GM19467 (cell line): Measurements from ENCODE around the gene CCSER1.

Experiments
- ATAC-seq: cut with Tn5 transposase; IDR thresholded peaks from one replicate; pipeline ENCODE4 v1.9.1; 2021; ENCODE audit warnings: mild to moderate bottlenecking, moderate library complexity; ENCODE audit not compliant: unreplicated experiment

Gene CCSER1

DNA sequence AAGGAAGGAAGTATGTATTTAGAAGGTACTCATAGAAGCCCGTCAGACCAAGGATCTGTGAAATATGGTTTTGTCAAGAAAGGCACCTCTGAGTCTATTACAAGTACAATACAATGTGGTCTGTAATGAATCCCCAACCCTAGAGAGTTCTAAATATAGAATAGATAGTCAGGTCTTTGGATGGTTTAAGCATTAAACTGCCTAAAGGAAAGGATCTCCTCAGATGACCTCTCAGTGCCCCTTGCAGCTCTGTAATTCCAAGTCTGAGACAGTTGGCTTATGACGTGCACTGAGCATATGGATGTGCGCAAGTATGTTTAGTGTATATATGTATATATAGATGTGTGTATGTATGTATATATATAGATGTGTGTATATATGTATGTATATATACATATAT lies 62.0 kb downstream of the CCSER1 start:
- no peak for ATAC-seq

DNA sequence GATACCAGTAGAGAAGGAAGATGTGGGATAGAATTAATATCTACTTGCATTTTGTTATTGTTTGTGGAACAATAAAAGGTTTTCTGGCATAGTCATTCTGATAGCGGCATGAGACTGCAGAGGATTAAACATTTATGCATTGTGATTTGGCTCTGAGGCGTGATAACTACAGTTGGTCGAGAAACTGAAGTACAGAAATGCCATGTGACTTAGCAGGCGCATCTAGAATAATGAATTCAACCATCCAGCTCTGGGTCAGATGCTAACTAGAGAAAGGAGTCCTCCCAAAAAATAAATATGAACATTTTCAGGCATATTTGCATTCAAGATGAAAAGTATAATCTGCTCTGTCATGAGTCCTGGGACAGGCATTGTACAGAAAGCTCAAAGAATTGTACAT lies 62.8 kb downstream of the CCSER1 start:
- ATAC-seq: no peak

DNA sequence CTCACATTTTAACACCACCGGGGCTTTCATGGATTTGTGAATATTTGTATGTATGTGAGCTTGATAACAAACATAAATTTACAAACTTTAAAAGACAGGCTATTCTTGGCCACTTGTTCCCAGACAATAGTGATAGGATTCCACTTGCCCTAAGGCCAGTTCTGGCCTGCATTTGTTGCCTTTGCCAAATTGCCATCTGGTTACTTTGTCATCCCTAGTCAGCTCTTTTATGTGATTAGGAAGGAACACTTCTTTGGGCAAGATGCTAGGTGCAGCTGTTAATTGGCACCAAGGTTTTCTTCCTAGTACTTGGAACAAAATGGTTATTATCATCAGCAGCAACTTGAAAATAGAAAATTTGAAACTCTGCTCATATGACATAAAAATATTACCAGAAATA lies 63.3 kb downstream of the CCSER1 start:
- no peak for ATAC-seq

- no peak for ATAC-seq
These were observed 71.1 kb downstream of the CCSER1 start for GRCh38 chr4:90198086-90198847.

DNA sequence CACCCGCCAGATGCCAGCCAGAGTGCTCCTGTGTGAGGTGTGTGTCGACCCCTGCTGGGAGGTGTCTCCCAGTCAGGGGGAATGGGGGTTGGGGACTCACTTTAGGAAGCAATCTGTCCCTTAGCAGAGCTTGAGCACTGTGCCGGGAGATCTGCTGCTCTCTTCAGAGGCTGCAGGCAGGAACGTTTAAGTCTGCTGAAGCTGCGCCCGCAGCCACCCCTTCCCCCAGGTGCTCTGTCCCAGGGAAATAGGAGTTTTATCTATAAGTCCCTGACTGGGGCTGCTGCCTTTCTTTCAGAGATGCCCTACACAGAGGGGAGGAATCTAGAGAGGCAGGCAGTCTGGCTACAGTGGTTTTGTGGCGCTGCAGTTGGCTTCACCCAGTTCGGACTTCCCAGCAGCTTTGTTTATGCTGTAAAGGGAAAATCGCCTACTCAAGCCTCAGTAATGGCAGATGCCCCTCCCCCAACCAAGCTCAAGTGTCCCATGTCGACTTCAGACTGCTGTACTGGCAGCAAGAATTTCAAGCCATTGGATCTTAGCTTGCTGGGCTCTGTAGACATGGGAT lies 80.8 kb downstream of the CCSER1 start:
- ATAC-seq: no peak

DNA sequence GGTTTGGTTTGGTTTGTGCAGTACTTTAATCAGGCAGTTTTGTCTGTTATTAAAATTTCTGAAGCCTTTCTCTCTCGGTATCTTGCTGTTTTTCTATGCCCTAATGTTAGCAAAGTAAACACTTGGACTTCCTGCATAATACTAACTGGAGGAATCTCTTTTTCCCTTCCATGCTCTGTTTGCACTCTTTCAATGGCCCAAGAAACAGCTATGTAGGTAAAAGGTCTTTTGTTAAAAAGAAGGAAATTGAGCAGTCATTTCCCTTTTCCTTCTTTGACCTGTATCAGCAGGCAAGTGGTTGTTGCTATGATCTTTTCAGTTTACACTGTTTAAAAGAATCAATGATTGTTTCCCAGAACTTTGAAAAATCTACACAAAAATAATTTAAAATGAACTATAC lies 82.7 kb downstream of the CCSER1 start:
- ATAC-seq: no peak

GRCh38 chr4:90211174-90211573 lies 84.0 kb downstream of the CCSER1 start:
- ATAC-seq: no peak

DNA sequence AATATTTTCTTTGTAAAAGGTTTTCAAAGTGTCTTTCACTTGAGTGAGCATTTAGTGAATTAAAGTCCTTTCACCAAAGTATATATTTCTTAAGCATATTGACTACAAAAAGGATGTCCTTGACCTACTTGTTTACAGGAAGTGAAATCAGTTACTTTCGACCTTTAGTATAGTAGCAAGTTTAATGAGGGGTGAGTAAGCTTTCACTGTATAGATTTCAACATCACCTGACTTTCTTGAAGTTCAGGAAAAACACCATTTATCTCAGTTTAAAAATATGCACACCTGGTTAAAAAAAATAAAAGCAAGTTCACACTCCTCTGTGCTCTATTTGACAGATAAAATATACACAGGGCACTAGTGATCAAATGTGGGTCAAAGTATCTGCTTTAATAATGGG lies 88.1 kb downstream of the CCSER1 start:
- peak; percentile 59 for ATAC-seq

DNA sequence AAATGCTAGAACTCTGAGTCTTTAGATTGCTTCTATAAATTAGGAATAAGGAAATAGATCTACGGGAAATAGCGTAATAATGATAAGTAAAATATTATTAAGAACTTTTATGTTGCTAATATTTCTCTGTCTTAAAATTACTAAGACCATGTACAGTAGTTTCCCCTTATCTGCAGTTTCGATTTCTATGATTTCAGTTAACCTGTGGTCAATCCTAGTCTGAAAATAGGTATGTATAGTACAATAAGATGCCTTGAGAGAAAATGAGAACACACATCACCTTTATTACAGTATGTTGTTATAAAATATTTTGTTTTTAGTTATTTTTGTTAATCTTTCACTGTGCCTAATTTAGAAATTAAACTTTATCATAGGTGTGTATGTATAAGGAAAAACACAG lies 92.6 kb downstream of the CCSER1 start:
- no peak for ATAC-seq

DNA sequence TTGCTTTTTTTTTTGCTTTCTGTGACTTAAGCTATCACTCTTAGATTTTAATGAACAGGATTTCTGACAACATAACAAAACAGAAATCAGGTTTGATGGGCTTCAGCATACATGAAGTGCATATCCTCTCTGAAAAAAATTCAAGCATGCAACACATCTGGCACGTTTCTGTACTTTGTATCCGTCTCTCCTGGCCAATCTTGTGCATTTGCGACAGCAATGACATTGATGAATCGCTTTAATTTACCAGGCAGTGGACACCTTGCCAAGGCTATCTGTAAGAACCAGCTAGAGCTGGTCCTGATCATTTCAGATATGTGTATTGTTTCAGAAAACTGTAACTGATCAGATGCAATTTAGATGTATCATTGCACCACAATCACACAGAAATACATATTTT lies 93.3 kb downstream of the CCSER1 start:
- ATAC-seq: no peak

DNA sequence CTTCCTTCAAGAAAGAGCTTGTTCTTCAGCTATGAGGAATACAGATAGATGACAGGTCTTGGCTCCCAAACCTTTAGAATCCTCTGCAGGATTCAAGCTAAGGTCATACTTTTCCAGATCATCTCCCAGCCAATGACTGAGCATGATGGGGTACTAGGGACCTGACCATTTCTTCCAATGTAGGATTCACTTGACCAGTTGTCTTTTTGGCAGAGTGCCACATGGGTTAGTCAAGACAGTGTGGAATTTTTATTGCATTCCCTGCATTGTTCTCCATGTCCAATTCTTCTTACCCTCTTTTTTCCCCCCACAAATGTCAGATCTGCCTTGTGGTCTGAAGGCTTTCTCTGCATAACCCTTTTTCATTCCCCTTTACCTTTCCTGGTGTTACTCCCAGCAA lies 99.5 kb downstream of the CCSER1 start:
- no peak for ATAC-seq

DNA sequence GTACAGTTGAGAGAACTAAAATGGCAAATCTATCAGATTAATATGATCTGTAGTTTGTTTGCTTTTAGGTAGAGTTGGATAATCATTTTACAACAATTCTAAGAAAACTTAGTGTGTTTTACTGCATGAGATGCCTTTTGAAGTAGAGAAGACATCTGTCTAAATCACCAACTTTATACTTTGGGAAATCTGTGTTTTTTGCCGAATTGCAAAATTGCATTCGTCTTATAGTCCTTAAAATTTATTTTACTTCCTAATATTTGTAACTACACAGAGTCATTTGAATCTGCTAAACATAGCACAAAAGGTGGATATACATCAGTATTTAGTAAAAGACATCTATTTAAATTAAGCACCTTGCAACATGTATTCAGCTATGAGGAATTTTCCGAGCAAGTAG lies 100.0 kb downstream of the CCSER1 start:
- no peak for ATAC-seq

GRCh38 chr4:90234916-90235547 lies 107.8 kb downstream of the CCSER1 start:
- no peak for ATAC-seq

DNA sequence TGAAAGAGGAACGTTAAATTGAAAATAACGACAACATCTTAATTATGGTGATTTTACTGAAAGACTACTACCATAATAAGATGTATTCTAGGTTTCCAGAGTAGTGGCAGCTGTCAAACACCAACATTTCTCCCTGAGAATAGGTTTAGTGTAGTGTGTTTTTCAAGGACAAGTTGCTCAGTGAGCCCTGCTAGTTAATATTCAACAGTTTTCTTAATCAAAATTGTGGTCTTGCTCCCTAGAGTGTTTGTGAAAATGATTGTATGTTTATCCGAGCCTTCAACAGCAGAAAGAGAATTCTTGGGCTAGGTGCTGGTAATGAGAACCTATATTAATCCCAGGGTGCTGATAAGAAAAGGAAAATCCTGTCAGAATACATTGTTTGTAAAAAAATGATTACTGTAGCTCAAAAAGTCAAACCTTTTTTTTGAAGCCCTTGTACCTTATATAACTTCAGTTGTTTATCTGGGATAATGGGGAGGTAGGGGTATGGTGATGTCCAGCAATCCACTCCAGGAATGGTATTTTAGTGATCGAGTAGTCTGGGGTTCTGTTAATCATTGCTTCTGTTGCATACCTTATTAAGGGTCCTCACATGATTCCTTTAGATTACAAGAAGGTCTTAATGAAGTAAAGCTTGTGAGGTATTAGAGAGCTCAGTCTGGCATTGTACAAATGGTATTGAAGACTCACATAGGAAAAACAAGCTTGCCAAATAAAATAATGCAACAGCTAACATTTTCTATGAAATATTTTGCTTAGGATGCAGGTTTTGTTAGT lies 110.7 kb downstream of the CCSER1 start:
- ATAC-seq: no peak

DNA sequence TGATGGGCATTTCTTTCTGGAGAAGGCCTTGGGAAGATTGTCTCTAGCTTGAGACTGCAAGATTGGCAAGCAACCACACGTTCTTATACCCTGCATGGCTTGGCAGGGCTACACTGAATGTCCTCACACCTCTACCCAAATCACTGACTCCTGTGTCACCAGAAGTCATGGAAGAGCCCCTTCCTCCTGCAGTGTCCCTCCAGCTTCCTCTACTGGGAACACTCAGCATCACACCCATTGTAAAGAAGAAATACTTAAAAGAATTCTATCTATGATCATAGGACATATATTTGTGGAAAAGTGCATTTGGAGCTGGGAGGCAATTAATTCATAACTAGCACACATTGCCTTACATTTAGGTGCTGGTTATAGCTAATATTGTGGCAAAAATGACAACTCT lies 113.1 kb downstream of the CCSER1 start:
- ATAC-seq: no peak

GRCh38 chr4:90241008-90241407 lies 113.8 kb downstream of the CCSER1 start:
- ATAC-seq: no peak

DNA sequence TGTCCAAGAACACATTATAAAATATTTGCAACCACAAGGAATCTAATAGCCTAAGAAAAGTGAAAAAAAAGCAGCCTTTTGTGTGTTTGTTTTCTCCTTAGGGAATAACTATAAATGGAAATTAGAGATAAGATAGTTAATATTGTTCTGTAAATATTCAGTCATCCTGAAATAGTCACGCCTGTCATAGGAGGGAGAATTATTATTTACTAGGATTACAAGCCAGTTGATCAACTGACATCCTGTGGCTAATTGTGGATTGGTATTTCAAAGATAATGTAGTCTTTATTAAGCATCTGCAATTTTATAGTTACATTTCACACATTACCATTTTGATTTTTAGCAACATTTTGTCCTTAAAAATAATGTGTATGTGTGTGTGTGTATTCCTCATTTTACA lies 118.6 kb downstream of the CCSER1 start:
- ATAC-seq: no peak

GRCh38 chr4:90246816-90247215 lies 119.6 kb downstream of the CCSER1 start:
- ATAC-seq: no peak

GRCh38 chr4:90254357-90254756 lies 127.2 kb downstream of the CCSER1 start:
- ATAC-seq: no peak

DNA sequence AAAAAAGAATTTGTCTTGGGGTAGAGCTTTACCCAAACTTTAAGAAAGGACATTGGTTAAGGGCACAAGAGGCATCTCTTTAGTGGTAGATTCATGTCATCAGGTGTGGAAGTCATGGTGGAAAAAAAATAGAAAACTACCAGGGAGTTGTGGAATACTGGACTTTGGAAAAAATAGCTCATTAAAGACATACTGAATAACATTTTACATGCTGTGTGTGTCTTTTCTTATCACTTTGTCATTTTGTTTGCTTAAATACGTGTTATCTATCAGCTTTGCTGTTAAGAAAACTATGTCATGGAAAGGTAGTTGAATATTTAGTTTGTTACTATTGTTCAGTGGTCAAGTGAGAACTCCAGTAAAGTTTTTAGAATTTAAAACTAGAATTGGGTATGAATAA lies 147.0 kb downstream of the CCSER1 start:
- ATAC-seq: no peak

DNA sequence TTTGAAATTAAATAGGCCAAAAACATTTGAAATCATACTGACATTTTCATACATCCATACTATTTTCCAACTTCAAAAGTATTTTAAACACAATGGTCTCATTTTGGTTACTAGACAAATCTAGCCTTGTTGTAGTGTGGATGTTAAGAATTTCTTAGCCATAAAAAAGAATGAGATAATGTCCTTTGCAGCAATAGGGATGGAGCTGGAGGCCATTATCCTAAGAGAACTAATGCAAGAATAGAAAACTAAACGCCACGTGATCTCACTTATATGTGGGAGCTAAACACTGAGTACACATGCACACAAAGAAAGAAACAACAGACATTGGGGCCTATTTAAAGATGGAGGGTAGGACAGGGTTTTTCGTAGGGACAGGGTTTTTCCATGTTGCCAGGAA lies 153.8 kb downstream of the CCSER1 start:
- ATAC-seq: no peak
